Dermis blood vessel endothelial cell (primary cell): ENCODE data around the gene GOLGA3. TPM values are rescaled to one million over a fixed set of nuclear protein-coding genes. Genes with fewer than 3 reads are reported as not detected.
"Not testable (repeated sequence)": the region's sequence is repeated elsewhere in the genome, so short reads cannot be mapped to it uniquely, and the experiment has no call there.

ENCODE experiments used
- DNase-seq: peaks from one replicate; pipeline ENCODE4 v3.0.0; 2010
- total RNA-seq: library from RNA; depleted of rRNA; stranded (reverse); fragments of >200 nt; gene quantifications from 2 replicates; pipeline ENCODE4 v1.2.3, GENCODE V29; 2014

Gene GOLGA3, protein sequence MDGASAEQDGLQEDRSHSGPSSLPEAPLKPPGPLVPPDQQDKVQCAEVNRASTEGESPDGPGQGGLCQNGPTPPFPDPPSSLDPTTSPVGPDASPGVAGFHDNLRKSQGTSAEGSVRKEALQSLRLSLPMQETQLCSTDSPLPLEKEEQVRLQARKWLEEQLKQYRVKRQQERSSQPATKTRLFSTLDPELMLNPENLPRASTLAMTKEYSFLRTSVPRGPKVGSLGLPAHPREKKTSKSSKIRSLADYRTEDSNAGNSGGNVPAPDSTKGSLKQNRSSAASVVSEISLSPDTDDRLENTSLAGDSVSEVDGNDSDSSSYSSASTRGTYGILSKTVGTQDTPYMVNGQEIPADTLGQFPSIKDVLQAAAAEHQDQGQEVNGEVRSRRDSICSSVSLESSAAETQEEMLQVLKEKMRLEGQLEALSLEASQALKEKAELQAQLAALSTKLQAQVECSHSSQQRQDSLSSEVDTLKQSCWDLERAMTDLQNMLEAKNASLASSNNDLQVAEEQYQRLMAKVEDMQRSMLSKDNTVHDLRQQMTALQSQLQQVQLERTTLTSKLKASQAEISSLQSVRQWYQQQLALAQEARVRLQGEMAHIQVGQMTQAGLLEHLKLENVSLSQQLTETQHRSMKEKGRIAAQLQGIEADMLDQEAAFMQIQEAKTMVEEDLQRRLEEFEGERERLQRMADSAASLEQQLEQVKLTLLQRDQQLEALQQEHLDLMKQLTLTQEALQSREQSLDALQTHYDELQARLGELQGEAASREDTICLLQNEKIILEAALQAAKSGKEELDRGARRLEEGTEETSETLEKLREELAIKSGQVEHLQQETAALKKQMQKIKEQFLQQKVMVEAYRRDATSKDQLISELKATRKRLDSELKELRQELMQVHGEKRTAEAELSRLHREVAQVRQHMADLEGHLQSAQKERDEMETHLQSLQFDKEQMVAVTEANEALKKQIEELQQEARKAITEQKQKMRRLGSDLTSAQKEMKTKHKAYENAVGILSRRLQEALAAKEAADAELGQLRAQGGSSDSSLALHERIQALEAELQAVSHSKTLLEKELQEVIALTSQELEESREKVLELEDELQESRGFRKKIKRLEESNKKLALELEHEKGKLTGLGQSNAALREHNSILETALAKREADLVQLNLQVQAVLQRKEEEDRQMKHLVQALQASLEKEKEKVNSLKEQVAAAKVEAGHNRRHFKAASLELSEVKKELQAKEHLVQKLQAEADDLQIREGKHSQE (N-terminal part only)
- 101 and 139 TPM in 2 replicates for total RNA-seq

DNA sequence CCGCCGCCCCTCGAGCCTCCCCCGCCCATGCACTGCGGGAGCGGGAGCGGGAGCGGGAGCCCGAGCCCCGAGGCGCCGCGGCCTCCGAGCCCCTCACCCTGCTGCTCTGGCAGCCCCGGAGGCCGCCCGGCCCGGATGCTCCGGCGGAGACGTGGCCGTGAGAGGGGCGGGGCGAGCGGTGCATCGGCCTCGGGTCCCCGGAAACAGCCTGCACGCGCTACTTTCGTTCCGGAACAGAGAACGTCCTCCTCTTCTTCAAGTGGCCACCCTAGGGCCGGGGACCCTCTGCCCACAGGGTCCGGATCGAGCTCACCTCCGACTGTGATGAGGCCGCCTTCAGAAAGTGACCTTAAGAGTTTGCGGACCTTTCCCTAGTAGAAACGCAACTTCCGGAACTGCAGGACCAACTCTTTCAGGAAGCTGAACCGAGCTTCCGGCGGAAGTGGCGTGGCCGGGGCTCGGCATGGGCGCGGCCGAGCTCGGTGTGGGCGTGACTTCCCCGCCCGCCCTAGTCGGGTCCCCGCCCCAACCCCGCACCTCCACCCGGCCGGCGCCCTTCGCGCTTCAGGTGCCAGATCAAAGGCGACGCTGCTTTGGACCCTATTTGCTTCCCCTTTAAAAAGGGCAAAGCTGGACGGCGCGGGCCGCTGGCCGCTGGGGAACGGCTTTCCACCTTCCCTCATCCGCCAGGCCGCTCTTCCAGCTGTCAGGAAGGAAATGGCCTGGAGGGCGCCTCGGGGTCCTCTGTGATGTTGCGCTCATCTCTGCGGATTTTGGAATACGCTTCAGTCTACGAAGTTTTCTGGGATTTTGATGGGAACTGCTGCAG, at the start of gene GOLGA3:
TSS of gene GOLGA3 (minus strand) at position 164 of the 829 bp plus-strand sequence. CDS start 6,741 bp downstream, outside the sequence.
- peak; percentile 96 for DNase-seq

DNA sequence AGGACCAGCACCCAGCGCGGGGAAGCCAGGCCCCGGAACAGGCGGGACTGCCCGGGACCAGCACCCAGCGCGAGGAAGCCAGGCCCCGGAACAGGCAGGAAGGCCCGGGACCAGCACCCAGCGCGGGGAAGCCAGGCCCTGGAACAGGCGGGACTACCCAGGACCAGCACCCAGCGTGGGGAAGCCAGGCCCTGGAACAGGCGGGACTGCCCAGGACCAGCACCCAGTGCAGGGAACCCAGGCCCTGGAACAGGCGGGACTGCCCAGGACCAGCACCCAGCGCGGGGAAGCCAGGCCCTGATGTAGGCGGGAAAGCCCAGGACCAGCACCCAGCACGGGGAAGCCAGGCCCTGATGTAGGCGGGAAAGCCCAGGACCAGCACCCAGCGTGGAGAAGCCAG, 46.0 kb upstream of the GOLGA3 start:
- DNase-seq, result not testable (repeated sequence)

DNA sequence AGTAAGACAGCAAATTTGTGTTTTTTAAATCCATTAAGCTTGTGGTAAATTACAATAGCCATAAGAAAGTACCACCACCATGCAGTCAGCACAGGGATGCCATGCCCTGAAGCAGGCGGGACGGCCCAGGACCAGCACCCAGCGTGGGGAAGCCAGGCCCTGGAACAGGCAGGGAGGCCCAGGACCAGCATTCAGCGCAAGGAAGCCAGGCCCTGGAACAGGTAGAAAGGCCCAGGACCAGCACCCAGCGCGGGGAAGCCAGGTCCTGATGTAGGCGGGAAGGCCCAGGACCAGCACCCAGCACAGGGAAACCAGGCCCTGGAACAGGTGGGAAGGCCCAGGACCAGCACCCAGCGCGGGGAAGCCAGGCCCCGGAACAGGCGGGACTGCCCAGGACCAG, 45.5 kb upstream of the GOLGA3 start:
- no peak for DNase-seq

DNA sequence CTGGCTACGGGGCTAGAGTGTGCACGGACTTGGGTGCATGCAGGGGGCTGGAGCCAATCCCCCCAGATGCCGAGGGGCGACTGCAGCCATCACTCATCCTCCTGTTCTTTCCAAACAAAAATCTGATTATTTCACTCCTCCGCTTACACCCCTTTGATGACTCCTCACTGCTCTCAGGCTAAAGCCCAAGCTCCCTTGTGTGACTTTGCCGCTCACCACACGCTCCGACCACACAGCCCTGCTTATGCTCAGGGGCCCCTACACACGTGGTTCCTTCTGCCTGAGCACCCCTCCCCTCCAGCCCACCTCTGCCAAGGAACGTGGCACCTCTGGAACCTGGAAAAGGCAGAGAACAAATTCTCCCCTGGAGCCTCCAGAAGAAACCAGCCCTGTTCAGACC, 45.1 kb upstream of the GOLGA3 start:
- no peak for DNase-seq

DNA sequence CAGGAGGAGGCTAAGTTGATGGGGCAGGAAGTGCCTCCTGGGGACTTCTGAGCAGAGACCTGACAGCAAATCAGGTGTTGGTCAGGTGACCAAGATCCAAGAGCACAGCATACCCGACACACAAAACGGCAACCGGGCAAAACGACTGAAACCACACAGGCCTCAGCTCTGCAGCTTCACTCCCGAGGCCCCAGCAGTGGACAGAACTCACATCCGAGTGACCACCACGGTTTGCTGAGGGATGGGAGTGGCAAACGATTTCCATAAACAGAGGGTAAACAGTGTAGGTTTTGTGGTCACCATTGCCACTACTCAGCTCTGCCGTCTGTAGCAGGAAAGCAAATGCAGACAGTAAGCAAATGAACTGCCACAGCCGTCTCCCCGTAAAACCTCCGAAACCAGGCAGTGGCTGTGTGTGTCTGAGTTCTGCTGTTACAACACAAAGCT, 44.3 kb upstream of the GOLGA3 start:
- no peak for DNase-seq

GRCh38 chr12:132872073-132872855, 43.6 kb upstream of the GOLGA3 start:
- no peak for DNase-seq

- DNase-seq, result no peak
Observed at GRCh38 chr12:132869551-132869950, 40.9 kb upstream of the GOLGA3 start.

DNA sequence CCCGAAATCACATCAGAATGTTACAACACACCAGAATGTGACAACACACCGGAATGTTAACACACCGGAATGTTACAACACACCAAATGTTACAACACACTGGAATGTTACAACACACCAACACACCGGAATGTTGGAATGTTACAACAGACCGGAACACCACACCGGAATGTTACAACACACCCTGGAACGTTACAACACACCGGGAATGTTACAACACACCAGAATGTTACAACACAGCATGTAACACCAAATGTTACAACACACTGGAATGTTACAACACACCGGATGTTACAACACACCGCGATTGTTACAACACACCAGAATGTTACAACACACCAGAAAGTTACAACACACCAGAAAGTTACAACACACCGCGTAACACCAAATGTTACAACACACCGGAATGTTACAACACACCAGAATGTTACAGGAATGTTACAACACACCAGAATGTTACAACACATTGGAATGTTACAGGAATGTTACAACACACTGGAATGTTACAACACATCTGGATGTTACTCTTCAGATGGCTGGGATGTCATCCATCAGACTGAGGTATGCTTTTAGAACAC, 37.7 kb upstream of the GOLGA3 start:
- no peak for DNase-seq

- DNase-seq, result no peak
Observed at GRCh38 chr12:132861558-132861957, 32.9 kb upstream of the GOLGA3 start.

GRCh38 chr12:132858718-132859266, 30.1 kb upstream of the GOLGA3 start:
- no peak for DNase-seq

- DNase-seq, result not testable (repeated sequence)
Observed at GRCh38 chr12:132857019-132857418, 28.4 kb upstream of the GOLGA3 start.

- no peak for DNase-seq
Observed at GRCh38 chr12:132856581-132856980, 27.9 kb upstream of the GOLGA3 start.

GRCh38 chr12:132855211-132855610, 26.5 kb upstream of the GOLGA3 start:
- DNase-seq, result not testable (repeated sequence)

GRCh38 chr12:132853285-132854092, 24.8 kb upstream of the GOLGA3 start:
- DNase-seq, result no peak

- no peak for DNase-seq
Observed at GRCh38 chr12:132852496-132852895, 23.8 kb upstream of the GOLGA3 start.

GRCh38 chr12:132851465-132851864, 22.8 kb upstream of the GOLGA3 start:
- DNase-seq, result no peak

- DNase-seq, result no peak
Observed at GRCh38 chr12:132850291-132850690, 21.6 kb upstream of the GOLGA3 start.

GRCh38 chr12:132848521-132848920, 19.9 kb upstream of the GOLGA3 start:
- no peak for DNase-seq
